COLO829 (cell line): ENCODE data around the gene BIRC6.
"Not testable (repeated sequence)": the region's sequence is repeated elsewhere in the genome, so short reads cannot be mapped to it uniquely, and the experiment has no call there.

Experiments used
- DNase-seq: peaks from one replicate; pipeline ENCODE4 v3.0.0; 2012; ENCODE audit warnings: low spot score

BIRC6 gene

GRCh38 chr2:32356681-32357317 is at the start of gene BIRC6:
Gene BIRC6 (plus strand): TSS chr2:32357023. CDS start chr2:32357162, 139 bp downstream.
- DNase-seq = peak; percentile 94

DNA sequence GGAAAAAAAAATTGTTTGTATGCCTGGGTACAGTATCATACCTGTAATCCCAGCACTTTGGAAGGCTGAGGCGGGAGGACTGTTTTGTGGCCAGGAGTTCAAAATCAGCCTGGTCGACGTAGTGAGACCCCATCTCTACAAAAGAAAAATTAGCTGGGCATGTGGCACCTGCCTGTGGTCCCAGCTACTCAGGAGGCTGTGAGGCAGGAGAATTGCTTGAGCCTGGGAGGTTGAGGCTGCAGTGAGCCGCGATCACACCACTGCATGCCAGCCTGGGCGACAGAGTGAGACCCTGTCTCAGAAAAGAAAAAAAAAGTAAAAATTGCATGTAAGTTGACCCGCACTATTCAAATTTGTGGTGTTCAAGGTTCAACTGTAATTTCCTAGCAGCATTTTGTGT is 46.2 kb upstream of the BIRC6 start:
- no peak for DNase-seq

- no peak for DNase-seq
Observed at GRCh38 chr2:32314886-32315285, 41.9 kb upstream of the BIRC6 start.

GRCh38 chr2:32328679-32329078 is 28.1 kb upstream of the BIRC6 start:
- DNase-seq = not testable (repeated sequence)

DNA sequence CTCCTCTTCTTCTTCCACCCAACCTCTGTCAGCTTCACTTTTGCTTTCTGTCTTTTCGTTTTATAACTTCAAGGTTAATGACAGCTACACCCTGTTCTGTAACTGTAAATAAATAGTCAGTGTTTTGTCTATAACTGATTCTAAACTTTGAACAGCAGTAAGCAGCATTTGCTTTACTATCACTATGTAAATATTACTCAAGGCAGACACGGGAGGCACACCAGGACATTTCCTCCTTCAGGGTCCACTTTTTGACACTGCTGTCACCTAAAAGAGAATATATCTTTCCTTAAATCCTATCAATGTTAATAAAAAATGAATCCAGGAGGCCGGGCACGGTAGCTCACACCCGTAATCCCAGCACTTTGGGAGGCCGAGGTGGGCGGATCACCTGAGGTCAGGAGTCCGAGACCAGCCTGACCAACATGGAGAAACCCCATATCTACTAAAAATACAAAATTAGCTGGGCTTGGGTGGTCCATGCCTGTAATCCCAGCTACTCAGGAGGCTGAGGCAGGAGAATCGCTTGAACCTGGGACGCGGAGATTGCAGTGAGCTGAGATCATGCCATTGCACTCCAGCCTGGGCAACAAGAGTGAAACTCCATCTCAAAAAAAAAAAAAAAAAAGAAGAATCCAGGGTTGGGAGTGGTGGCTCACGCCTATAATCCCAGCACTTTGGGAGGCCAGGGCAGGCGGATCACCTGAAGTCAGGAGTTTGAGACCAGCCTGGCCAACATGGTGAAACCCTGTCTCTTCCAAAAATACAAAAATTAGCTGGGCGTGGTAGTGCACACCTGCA is 27.4 kb upstream of the BIRC6 start:
- DNase-seq = not testable (repeated sequence)

DNA sequence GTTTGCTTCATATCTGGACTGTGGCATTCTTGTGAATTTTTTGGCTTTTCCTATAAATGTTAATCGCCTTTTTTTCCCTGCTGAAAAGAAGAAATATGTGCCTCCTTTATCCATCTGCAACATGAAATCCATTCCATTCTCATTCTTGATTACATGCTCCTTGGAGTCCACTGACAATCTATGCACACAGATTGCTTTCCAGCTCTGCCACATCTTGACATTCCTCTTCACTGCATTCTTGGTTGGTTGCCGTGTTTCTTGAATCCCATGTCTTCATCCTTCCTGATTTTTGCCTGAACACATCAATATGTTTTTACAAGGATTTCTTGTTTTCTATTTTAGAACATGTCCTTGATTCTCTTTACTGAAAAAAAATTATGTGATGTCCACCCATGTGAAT is 26.7 kb upstream of the BIRC6 start:
- DNase-seq = no peak

DNA sequence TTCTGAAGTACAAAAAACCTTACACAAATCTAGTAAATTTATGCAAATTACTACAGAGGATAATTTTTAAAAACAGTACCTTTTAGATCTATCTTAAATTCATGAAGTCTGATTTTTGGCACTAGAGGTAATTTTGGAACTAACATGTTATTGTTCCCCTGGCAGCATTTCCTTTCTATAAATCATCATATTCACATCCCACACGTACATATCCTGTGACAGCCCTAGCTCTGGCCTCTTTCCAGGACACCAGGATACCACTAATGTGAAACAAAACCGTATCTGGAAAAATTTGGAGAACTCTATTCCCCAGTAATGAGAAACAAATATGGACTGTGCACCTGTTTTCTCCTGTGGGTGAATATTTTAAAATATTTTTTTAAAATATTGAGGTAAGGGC is 14.0 kb upstream of the BIRC6 start:
- DNase-seq = peak; percentile 46

DNA sequence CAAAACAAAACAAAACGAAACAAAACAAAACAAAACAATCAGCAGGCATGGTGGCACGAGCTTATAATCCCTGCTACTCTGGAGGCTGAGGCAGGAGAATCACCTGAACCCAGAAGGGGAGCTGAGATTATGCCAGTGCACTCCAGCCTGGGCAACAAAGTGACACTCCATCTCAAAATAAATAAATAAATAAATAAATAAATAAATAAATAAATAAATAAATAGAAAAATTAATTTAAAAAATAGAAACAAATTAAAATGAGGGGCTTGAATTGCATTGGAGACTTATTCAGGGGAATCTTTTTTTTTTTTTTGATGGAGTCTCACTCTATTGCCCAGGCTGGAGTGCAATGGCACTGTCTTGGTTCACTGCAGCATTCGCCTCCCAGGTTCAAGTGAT is 6.0 kb upstream of the BIRC6 start:
- DNase-seq = not testable (repeated sequence)

- DNase-seq = peak; percentile 24
Observed at GRCh38 chr2:32355976-32356680, 695 bp upstream of the BIRC6 start.

DNA sequence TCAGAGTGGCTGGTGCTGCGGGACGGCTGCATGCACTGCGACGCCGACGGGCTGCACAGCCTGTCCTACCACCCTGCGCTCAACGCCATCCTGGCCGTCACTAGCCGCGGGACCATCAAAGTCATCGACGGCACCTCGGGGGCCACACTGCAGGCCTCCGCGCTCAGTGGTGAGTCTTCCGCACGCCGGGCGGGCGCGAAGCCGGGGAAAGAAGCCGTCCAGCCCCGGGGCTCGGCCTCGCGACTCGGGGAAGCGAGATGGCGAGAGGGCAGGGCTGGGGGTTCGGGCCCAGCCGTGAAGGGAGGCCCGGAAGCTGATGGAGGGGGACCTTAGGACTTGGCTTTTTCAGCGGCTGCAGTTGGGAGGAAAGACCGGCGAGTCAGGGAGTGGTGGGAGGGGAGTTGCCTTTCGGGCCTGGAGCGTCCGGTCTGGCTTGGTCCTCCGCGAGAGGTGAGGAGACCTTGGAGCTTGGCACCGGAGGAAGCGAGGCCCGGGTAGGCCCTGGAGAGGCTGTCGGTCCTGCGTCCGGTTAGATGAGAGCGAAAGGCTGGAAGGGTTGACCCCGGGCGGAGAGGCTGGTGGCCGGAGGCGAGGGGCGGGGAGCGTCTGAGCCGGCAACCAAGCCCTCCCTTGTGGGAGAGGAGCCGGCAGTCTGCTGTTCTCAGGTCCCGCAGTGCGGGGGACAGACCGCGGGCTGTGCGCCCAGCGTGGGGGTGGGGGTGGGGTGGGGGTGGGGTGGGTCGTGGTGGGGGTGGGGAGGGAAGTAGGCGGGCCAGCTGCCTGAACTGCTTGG is 691 bp downstream of the BIRC6 start:
- DNase-seq = no peak

DNA sequence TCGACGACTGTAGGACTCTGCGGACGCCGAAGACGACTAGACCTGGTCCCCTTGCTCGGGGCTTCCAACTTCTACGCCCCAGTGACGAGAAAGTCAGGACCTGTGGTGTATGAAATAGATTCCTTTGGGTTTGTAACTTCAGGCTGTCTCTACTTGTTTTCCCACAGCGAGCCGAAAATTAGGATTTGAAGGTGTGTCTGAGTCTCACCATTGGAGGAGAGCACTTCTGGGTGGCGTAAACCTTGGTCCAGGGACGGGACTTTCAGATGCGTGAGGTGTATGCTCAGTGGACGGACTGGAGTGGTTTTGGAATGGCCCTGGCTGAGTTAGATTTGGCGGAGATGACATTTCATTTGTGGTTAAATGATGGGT is 1.3 kb downstream of the BIRC6 start:
- DNase-seq = no peak

DNA sequence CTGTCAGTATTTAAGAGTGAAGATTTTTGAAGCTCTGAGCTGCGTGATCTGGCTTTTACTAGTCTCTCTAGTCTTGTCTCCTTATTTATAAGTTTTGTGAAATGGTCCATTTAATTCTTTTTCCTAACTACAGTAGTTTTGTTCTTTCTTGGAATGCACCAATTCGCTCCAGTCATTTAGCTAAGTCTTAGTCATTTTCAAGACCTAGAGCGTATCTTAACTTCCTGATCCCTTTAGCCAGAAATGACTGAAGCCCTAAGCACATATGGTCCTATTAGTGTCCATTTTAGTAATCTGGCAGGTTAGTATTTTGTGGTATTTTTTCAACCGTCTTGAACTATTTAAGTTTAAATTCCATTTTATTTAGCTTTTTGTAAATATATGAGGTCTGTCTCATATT is 3.6 kb downstream of the BIRC6 start:
- no peak for DNase-seq

DNA sequence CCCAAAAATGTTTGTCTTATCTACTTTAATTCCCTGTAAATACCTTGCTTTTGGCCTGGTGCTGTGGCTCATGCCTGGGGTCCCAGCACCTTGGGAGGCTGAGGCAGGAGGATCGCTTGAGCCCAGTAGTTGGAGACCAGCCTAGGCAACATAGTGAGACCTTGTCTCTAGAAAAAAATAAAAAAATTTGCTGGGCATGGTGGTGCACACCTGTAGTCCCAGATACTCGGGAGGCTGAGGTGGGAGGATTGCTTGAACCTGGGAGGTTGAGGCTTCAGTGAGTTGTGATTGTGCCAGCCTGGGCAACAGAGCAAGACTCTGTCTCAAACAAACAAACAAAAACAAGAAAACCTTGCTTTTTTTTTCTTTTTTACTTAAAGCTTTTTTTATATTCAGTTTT is 6.2 kb downstream of the BIRC6 start:
- DNase-seq = not testable (repeated sequence)

DNA sequence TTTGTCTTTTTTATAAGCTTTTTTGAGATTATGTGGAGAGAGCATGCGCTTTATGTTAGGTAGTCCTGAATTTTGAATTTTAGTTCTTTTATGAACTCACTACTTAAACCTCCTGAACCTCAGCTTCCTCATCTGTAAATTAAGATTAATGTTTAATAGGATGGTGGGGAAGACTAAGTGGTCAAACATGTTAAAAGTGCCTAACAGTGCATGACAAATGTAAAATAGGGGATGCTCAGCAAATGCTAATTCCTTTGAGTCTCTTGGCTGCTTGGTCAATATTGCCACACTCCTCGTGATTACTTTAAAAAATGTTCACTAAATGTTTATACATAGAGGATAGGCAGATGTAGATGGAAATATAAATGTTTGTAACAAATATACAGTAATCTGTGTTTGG is 6.8 kb downstream of the BIRC6 start:
- DNase-seq = no peak

GRCh38 chr2:32364290-32364689 is 7.5 kb downstream of the BIRC6 start:
- not testable (repeated sequence) for DNase-seq

DNA sequence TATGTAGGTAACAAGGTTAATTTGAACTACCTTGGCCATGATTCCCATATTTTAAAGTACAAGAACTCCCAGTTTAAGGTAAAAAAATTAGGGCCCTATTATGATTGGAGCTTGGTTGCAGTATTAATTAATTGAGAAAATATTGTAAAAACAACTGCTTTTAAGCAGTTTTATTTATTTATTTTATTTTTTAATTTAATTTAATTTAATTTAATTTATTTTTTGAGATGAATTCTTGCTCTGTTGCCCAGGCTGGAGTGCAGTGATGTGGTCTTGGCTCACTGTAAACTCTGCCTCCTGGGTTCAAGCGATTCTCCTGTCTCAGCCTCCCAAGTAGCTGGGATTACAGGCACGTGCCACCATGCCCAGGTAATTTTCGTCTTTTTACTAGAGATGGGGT is 8.9 kb downstream of the BIRC6 start:
- not testable (repeated sequence) for DNase-seq

- DNase-seq = no peak
Observed at GRCh38 chr2:32366595-32366994, 9.8 kb downstream of the BIRC6 start.

- DNase-seq = no peak
Observed at GRCh38 chr2:32369222-32369621, 12.4 kb downstream of the BIRC6 start.

GRCh38 chr2:32370942-32371341 is 14.1 kb downstream of the BIRC6 start:
- DNase-seq = not testable (repeated sequence)

- DNase-seq = no peak
Observed at GRCh38 chr2:32372519-32373182, 15.8 kb downstream of the BIRC6 start.

DNA sequence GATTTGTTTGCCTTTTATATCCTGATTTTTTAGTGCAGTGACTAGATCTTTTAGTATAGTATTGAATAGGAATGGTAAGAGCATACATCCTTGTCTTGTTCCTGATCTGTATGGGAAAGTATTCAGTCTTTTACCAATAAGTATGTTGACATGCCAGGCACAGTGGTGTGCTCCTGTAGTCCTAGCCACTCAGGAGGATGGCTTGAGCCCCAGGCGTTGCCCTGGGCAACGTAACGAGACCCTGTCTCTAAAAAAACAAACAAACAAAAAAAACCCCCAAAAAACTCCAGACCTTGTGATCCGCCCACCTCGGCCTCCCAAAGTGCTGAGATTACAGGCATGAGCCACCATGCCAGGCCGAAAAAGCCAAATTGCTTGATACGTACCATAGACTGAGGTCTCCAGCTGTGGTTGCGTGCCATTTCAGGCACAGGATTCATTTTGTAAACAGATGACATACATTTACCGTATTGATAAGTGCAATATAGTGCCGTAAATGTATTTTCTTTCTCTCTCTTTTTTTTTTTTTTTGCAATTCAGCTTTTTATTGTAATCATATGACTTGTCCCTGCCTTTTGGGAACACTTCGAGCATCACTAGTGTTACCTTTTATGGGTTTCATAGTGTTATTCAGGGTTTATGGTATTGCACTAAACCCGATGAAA is 18.5 kb downstream of the BIRC6 start:
- no peak for DNase-seq
